ENCODE measurements around the gene RBM47.

DNA sequence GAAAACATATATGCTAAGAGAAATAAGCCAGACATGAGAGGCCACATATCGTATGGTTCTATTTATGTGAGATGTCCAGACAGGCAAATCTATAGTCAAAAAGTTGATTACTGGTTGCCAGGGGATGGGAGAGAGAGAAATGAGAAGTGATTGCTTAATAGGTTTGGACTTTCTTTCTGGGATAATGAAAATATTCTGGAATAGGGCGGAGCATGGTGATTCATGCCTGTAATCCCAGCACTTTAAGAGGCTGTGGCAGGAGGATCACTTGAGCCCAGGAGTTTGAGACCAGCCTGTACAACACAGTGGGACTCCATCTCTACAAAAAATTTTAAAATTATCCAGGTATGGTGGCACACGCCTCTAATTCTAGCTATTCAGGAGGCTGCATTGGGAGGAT is 22.4 kb downstream of the RBM47 start:
- TF ChIP-seq, protein P1, sequence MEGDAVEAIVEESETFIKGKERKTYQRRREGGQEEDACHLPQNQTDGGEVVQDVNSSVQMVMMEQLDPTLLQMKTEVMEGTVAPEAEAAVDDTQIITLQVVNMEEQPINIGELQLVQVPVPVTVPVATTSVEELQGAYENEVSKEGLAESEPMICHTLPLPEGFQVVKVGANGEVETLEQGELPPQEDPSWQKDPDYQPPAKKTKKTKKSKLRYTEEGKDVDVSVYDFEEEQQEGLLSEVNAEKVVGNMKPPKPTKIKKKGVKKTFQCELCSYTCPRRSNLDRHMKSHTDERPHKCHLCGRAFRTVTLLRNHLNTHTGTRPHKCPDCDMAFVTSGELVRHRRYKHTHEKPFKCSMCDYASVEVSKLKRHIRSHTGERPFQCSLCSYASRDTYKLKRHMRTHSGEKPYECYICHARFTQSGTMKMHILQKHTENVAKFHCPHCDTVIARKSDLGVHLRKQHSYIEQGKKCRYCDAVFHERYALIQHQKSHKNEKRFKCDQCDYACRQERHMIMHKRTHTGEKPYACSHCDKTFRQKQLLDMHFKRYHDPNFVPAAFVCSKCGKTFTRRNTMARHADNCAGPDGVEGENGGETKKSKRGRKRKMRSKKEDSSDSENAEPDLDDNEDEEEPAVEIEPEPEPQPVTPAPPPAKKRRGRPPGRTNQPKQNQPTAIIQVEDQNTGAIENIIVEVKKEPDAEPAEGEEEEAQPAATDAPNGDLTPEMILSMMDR (IDR thresholded peaks at IDR 0.05): no peak
- TF ChIP-seq POLR2A (IDR thresholded peaks at IDR 0.05): no peak

Data from vagina (tissue), 2 donors.